CD4-positive, alpha-beta memory T cell (primary cell): ENCODE measurements around the gene MARK1. TPM values are rescaled to one million over a fixed set of nuclear protein-coding genes. Genes with fewer than 3 reads are reported as not detected.

Experiments used
- CTCF ChIA-PET: fragments of 350-600 bp; sonication (Branson Sonifier 250); formaldehyde crosslinking; loops from one replicate; lab custom pipeline; 2021; ENCODE audit warnings: inconsistent platforms; ENCODE audit not compliant: partially characterized antibody; lab: Charles Lee
- POLR2A ChIA-PET: fragments of 350-600 bp; sonication (Branson Sonifier 250); formaldehyde crosslinking; loops from one replicate; lab custom pipeline; 2021; ENCODE audit not compliant: partially characterized antibody; lab: Charles Lee
- DNase-seq, 5 donors: peaks; one replicate each; pipeline versions ENCODE4 v3.0.0 to v3.0.0-alpha.2; 2020 to 2022; ENCODE audit warnings: mixed read lengths in 1 of 5
- H3K27ac ChIP-seq: one replicate; pipeline ENCODE4 v1.7.0; 2013; ENCODE audit warnings: low read depth, low read length
- H3K27me3 ChIP-seq: 2 replicates; pipeline ENCODE4 v1.7.0; 2013; ENCODE audit warnings: mild to moderate bottlenecking, low read length, moderate library complexity; ENCODE audit not compliant: insufficient read depth
- H3K36me3 ChIP-seq: 2 replicates; pipeline ENCODE4 v1.7.0; 2013; ENCODE audit warnings: mild to moderate bottlenecking, low read length, moderate library complexity; ENCODE audit not compliant: insufficient read depth
- H3K4me1 ChIP-seq: 2 replicates; pipeline ENCODE4 v1.7.0; 2013; ENCODE audit warnings: mild to moderate bottlenecking, low read length, moderate library complexity; ENCODE audit not compliant: insufficient read depth
- H3K4me3 ChIP-seq, 2 donors: one replicate each; pipeline ENCODE4 v1.7.0; 2013; ENCODE audit warnings: low read length in 2 of 2, mild to moderate bottlenecking in 1 of 2
- H3K9me3 ChIP-seq, 2 donors: one replicate each; pipeline ENCODE4 v1.7.0; 2013; ENCODE audit warnings: low read length in 2 of 2, control low read depth in 1 of 2; ENCODE audit not compliant: control insufficient read depth in 1 of 2
- H3K27ac Mint-ChIP-seq, 7 donors: one replicate each; pipeline ENCODE4 v1.8.0; 2020 to 2021; ENCODE audit warnings: mixed read lengths in 7 of 7, mild to moderate bottlenecking in 6 of 7, inconsistent platforms in 3 of 7, moderate library complexity in 3 of 7
- H3K27me3 Mint-ChIP-seq, 2 donors: one replicate each; pipeline ENCODE4 v1.8.0; 2020 to 2021; ENCODE audit warnings: mixed read lengths in 2 of 2
- H3K36me3 Mint-ChIP-seq, 2 donors: one replicate each; pipeline ENCODE4 v1.8.0; 2020 to 2021; ENCODE audit warnings: mixed read lengths in 2 of 2, inconsistent platforms in 1 of 2, mild to moderate bottlenecking in 1 of 2
- H3K4me1 Mint-ChIP-seq, 4 donors: one replicate each; pipeline ENCODE4 v1.8.0; 2020 to 2021; ENCODE audit warnings: mixed read lengths in 4 of 4, mild to moderate bottlenecking in 1 of 4
- H3K4me3 Mint-ChIP-seq, 8 donors: one replicate each; pipeline ENCODE4 v1.8.0; 2020 to 2021; ENCODE audit warnings: mixed read lengths in 8 of 8, mild to moderate bottlenecking in 7 of 8, moderate library complexity in 6 of 8, inconsistent platforms in 3 of 8
- H3K9me3 Mint-ChIP-seq, 8 donors: one replicate each; pipeline ENCODE4 v1.8.0; 2020 to 2021; ENCODE audit warnings: mixed read lengths in 8 of 8, mild to moderate bottlenecking in 5 of 8, inconsistent platforms in 3 of 8, moderate library complexity in 1 of 8
- intact Hi-C: fragments of 100-400 bp; cut with micrococcal nuclease; formaldehyde crosslinking; loops from one replicate; pipeline ENCODE4 v1.15.1; 2023
- polyA plus RNA-seq, 2 donors: library from polyadenylated mRNA; unstranded; fragments of 300-500 nt; fragmentation: Illumina TruSeq; gene quantifications; one replicate each; pipeline ENCODE4 v1.2.3, GENCODE V29; 2021
- total RNA-seq, 2 experiments: library from RNA; stranded (reverse); gene quantifications; one replicate each; pipeline ENCODE4 v1.2.3, GENCODE V29; 2021

The MARK1 gene
- total and polyA plus RNA-seq, 4 experiments from 2014 or later: 0.06 TPM; not detected in 3

DNA sequence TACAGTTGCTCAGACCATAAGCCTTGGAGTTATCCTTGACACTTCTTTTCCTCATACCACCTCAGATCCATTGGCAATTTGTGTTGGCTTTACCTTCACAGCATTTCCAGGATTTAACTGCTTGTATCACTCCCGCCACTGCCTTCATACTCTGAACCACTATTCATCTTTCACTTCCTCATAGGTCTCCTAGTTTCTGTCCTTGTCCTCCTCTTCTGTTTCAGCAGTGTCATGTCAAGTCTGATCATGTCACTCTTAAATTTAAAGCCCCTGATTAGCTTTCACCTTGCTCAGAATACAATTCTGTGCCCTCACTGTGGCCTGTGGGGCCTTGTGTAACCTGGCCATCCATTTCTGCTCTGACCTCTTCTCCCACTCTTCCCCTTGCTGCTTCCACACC lies 127.6 kb downstream of the MARK1 start:
- H3K9me3 ChIP-seq: no peaks in the 10 kb centered on the region
- Mint-ChIP-seq H3K27ac (no peak overlapping the region), H3K36me3 (no peaks in the 10 kb centered on the region), H3K4me3 (no peak overlapping the region), H3K27me3 (peaks cover 0 to 6% of the 10 kb centered on the region in 2 donors), H3K4me1 (no peaks in the 10 kb centered on the region), H3K9me3 (no peaks in the 10 kb centered on the region)
- no peaks in the 10 kb centered on the region for H3K27me3 ChIP-seq
- H3K36me3 ChIP-seq: no peaks in the 10 kb centered on the region
- no peaks in the 10 kb centered on the region for H3K4me1 ChIP-seq
- DNase-seq: no peak
- intact Hi-C loops: no loop called here
- POLR2A ChIA-PET: no interaction called here
- H3K4me3 ChIP-seq: no peak overlapping the region
- CTCF ChIA-PET: no interaction called here
- no peak overlapping the region for H3K27ac ChIP-seq

- POLR2A ChIA-PET: no interaction called here
- CTCF ChIA-PET: no interaction called here
- no peak for DNase-seq
- Histone ChIP-seq H3K27me3 (no peaks in the 10 kb centered on the region), H3K9me3 (no peaks in the 10 kb centered on the region), H3K4me1 (no peaks in the 10 kb centered on the region), H3K4me3 (no peak overlapping the region), H3K27ac (no peak overlapping the region), H3K36me3 (no peaks in the 10 kb centered on the region)
- Mint-ChIP-seq H3K27me3 (peaks cover 5 to 12% of the 10 kb centered on the region in 2 donors), H3K9me3 (no peaks in the 10 kb centered on the region), H3K36me3 (no peaks in the 10 kb centered on the region), H3K27ac (no peak overlapping the region), H3K4me1 (no peaks in the 10 kb centered on the region), H3K4me3 (no peak overlapping the region)
- intact Hi-C loops: no loop called here
These were observed 128.2 kb downstream of the MARK1 start for GRCh38 chr1:220655961-220656740.

DNA sequence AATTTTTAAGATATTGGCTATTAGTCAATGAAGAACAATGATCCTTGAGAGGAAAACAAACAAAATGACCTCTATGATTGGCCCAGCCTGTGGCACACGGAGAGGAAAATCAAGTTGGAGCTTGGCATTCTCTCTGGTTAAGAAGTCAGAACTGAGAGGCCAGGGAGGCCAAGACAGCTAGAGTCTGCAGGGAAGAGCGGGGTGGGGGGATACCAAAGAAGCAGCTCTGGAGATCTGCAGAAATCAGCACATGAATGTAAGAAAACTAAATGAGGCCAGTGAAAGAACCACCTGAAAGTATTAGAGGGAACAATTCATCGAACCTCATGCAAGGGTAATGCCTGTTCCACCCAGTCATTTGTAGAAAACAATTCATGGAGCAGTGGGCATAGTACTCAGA lies 138.4 kb downstream of the MARK1 start:
- POLR2A ChIA-PET: no interaction called here
- Mint-ChIP-seq H3K27ac (no peak overlapping the region), H3K4me1 (no peaks in the 10 kb centered on the region), H3K9me3 (peaks cover 2 to 23% (median 9%) of the 10 kb centered on the region in 8 donors), H3K36me3 (no peaks in the 10 kb centered on the region), H3K4me3 (no peak overlapping the region), H3K27me3 (peaks cover 13 to 15% of the 10 kb centered on the region in 2 donors)
- Histone ChIP-seq H3K4me3 (no peak overlapping the region), H3K27ac (no peak overlapping the region), H3K36me3 (no peaks in the 10 kb centered on the region), H3K4me1 (no peaks in the 10 kb centered on the region), H3K9me3 (no peaks in the 10 kb centered on the region), H3K27me3 (no peaks in the 10 kb centered on the region)
- intact Hi-C loops: no loop called here
- no peak for DNase-seq
- CTCF ChIA-PET: no interaction called here

- no peaks in the 10 kb centered on the region for H3K4me1 Mint-ChIP-seq
These were observed 141.1 kb downstream of the MARK1 start for GRCh38 chr1:220669005-220669404.

DNA sequence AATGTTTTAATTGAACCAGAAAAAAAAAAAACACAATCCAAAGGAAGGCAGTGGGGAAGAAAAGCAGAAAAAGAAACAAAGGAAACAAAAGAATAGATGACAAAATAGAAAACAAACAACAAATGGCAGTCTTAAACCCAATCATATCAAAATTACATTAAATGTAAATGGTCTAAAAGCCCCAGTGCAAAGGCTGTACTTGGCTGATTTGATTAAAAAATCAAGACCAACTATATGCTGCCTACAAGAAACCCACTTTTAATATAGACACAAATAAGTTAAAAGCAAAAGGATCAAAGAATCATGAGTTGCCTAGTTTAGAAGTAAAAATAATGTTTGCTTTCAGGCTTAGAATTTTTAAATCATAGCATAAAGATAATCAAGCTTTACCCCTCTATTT lies 142.4 kb downstream of the MARK1 start:
- H3K4me1 ChIP-seq: no peaks in the 10 kb centered on the region
- no peak for DNase-seq
- H3K9me3 ChIP-seq: no peaks in the 10 kb centered on the region
- ChIA-PET POLR2A (no interaction called here), CTCF (no interaction called here)
- no peak overlapping the region for H3K4me3 Mint-ChIP-seq
- no peaks in the 10 kb centered on the region for H3K27me3 ChIP-seq
- H3K27ac ChIP-seq: no peak overlapping the region
- H3K36me3 Mint-ChIP-seq: no peaks in the 10 kb centered on the region
- H3K4me3 ChIP-seq: no peak overlapping the region
- no peaks in the 10 kb centered on the region for H3K36me3 ChIP-seq
- H3K9me3 Mint-ChIP-seq: peaks cover 2 to 23% (median 9%) of the 10 kb centered on the region in 8 donors
- no peaks in the 10 kb centered on the region for H3K4me1 Mint-ChIP-seq
- H3K27me3 Mint-ChIP-seq: peaks cover 11 to 14% of the 10 kb centered on the region in 2 donors
- intact Hi-C loops: no loop called here
- no peak overlapping the region for H3K27ac Mint-ChIP-seq

More at GRCh38 chr1:220669005-220669404, 141.1 kb downstream of the MARK1 start:
- intact Hi-C loops: no loop called here
- Mint-ChIP-seq H3K27me3 (peaks cover 14 to 15% of the 10 kb centered on the region in 2 donors), H3K27ac (no peak overlapping the region), H3K4me3 (no peak overlapping the region), H3K36me3 (no peaks in the 10 kb centered on the region), H3K9me3 (peaks cover 2 to 23% (median 9%) of the 10 kb centered on the region in 8 donors)
- Histone ChIP-seq H3K36me3 (no peaks in the 10 kb centered on the region), H3K27me3 (no peaks in the 10 kb centered on the region), H3K9me3 (no peaks in the 10 kb centered on the region), H3K27ac (no peak overlapping the region), H3K4me3 (no peak overlapping the region), H3K4me1 (no peaks in the 10 kb centered on the region)
- POLR2A ChIA-PET: interaction anchor here (0.6 kb wide), 2 partner anchors 212 to 1216 kb away, joined by 3 read pairs; no protein-coding TSS in a partner anchor
- CTCF ChIA-PET: interaction anchor here (0.8 kb wide), 1 partner anchor 11 kb away, joined by 3 read pairs; no protein-coding TSS in a partner anchor
- DNase-seq: no peak

DNA sequence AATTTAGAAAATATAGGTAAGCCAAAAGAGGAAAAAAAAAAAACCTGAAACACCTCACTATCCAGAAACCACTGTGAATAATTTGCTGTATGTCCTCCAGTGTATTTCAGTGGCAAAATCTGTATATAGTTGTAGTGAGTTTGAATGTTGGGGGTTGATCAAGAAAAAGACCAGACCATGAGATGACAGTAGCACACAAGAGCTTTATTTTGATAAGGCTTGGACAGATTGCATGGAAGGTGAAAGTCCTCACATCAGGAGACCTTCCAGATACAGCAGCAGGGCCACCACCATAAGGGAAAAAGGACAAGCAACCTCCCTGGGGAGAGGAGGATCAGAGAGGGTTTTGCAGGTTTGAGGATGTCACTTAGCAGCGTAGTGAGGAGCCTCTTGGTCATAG lies 146.0 kb downstream of the MARK1 start:
- CTCF ChIA-PET: interaction anchor here (1.0 kb wide), 1 partner anchor 59 kb away, joined by 5 read pairs; no protein-coding TSS in a partner anchor
- H3K27me3 ChIP-seq: no peaks in the 10 kb centered on the region
- H3K4me3 ChIP-seq: no peak overlapping the region
- H3K4me1 Mint-ChIP-seq: no peaks in the 10 kb centered on the region
- no peak overlapping the region for H3K4me3 Mint-ChIP-seq
- H3K27ac Mint-ChIP-seq: no peak overlapping the region
- no peaks in the 10 kb centered on the region for H3K36me3 ChIP-seq
- POLR2A ChIA-PET: no interaction called here
- no peaks in the 10 kb centered on the region for H3K36me3 Mint-ChIP-seq
- intact Hi-C loops: no loop called here
- no peaks in the 10 kb centered on the region for H3K9me3 ChIP-seq
- no peaks in the 10 kb centered on the region for H3K4me1 ChIP-seq
- no peak for DNase-seq
- H3K27me3 Mint-ChIP-seq: peaks cover 6 to 12% of the 10 kb centered on the region in 2 donors
- peaks cover 2 to 18% (median 7%) of the 10 kb centered on the region in 8 donors for H3K9me3 Mint-ChIP-seq
- no peak overlapping the region for H3K27ac ChIP-seq

DNA sequence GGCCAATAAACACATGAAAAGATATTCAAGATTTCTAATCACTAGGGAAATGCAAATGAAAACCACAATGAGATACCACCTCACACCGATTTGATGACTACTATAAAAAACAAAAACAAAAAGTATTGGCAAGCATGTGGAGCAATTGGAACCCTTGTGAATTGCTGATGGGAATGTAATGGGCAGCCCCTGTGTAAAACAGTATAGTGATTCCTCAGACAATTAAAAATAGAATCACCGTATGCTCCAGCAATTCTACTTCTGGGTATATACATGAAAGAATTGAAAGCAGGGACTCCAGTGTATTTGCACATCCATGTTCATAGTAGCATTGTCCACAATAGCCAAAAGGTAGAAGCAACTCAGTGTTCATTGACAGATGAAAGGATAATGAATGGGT lies 149.3 kb downstream of the MARK1 start:
- no peaks in the 10 kb centered on the region for H3K9me3 Mint-ChIP-seq
- intact Hi-C loops: no loop called here
- Histone ChIP-seq H3K27me3 (no peaks in the 10 kb centered on the region), H3K4me3 (no peak overlapping the region), H3K36me3 (no peaks in the 10 kb centered on the region), H3K9me3 (no peaks in the 10 kb centered on the region), H3K27ac (no peak overlapping the region), H3K4me1 (no peaks in the 10 kb centered on the region)
- ChIA-PET CTCF (interaction anchor here (1.9 kb wide), 1 partner anchor 57 kb away, joined by 8 read pairs; no protein-coding TSS in a partner anchor), POLR2A (no interaction called here)
- H3K36me3 Mint-ChIP-seq: no peaks in the 10 kb centered on the region
- no peak overlapping the region for H3K27ac Mint-ChIP-seq
- DNase-seq: no peak
- peaks cover 4 to 10% of the 10 kb centered on the region in 2 donors for H3K27me3 Mint-ChIP-seq
- peaks cover 0 to 4% (median 2%) of the 10 kb centered on the region in 4 donors for H3K4me1 Mint-ChIP-seq
- H3K4me3 Mint-ChIP-seq: no peak overlapping the region
